Measurements from ENCODE around the gene MRPL39.

MRPL39 gene

GRCh38 chr21:25537174-25537573, 70.1 kb downstream of the MRPL39 start:
- Mint-ChIP-seq H3K4me3 (no peak overlapping the region), H3K9me3 (peaks cover 9% of the 10 kb centered on the region), H3K27ac (ENCODE audit: low read depth) (no peak overlapping the region), H3K27me3 (no peaks in the 10 kb centered on the region), H3K4me1 (no peaks in the 10 kb centered on the region), H3K36me3 (ENCODE audit: insufficient read depth) (no peaks in the 10 kb centered on the region)
- no peak for DNase-seq (ENCODE audit: low spot score in 2 of 2)
- no peak for ATAC-seq (replicated peaks; ENCODE audit: extremely low read depth, poor library complexity, severe bottlenecking)

- Mint-ChIP-seq H3K36me3 (ENCODE audit: insufficient read depth) (no peaks in the 10 kb centered on the region), H3K4me1 (no peaks in the 10 kb centered on the region), H3K9me3 (peaks cover 9% of the 10 kb centered on the region), H3K27me3 (no peaks in the 10 kb centered on the region), H3K27ac (ENCODE audit: low read depth) (no peak overlapping the region), H3K4me3 (no peak overlapping the region)
- DNase-seq (ENCODE audit: low spot score in 2 of 2) (no peak), ATAC-seq (replicated peaks; ENCODE audit: extremely low read depth, poor library complexity, severe bottlenecking) (no peak)
Measured at GRCh38 chr21:25536752-25537151, 70.5 kb downstream of the MRPL39 start.

- H3K27ac Mint-ChIP-seq (ENCODE audit: low read depth), result no peak overlapping the region
- H3K4me3 Mint-ChIP-seq, result no peak overlapping the region
- H3K4me1 Mint-ChIP-seq, result no peaks in the 10 kb centered on the region
- no peaks in the 10 kb centered on the region for H3K27me3 Mint-ChIP-seq
- ATAC-seq (replicated peaks; ENCODE audit: extremely low read depth, poor library complexity, severe bottlenecking), result no peak
- H3K9me3 Mint-ChIP-seq, result peaks cover 9% of the 10 kb centered on the region
- no peaks in the 10 kb centered on the region for H3K36me3 Mint-ChIP-seq (ENCODE audit: insufficient read depth)
- DNase-seq (ENCODE audit: low spot score in 2 of 2), result no peak
Measured at GRCh38 chr21:25535849-25536248, 71.4 kb downstream of the MRPL39 start.
